Left ventricle myocardium inferior (tissue), 1 donor: Measurements from ENCODE around the gene BPI. TPM values are rescaled to one million over a fixed set of nuclear protein-coding genes. Genes with fewer than 3 reads are reported as not detected.
"Not testable (repeated sequence)": the region's sequence is repeated elsewhere in the genome, so short reads cannot be mapped to it uniquely, and the experiment has no call there.

Source experiments
- DNase-seq: peaks from one replicate; pipeline ENCODE4 v3.0.0-alpha.2; 2020
- H3K27ac ChIP-seq: fragments of 200-600 bp; replicated peaks from 2 replicates; pipeline ENCODE4 v1.8.0; 2021
- H3K27me3 ChIP-seq: fragments of 200-600 bp; 2 replicates; pipeline ENCODE4 v1.8.0; 2021; ENCODE audit warnings: low read depth
- H3K36me3 ChIP-seq: fragments of 200-600 bp; 2 replicates; pipeline ENCODE4 v1.8.0; 2021
- H3K4me1 ChIP-seq: fragments of 200-600 bp; 2 replicates; pipeline ENCODE4 v1.8.0; 2021
- H3K4me3 ChIP-seq: fragments of 200-600 bp; 2 replicates; pipeline ENCODE4 v1.8.0; 2021; ENCODE audit warnings: mild to moderate bottlenecking, moderate library complexity
- H3K9me3 ChIP-seq: fragments of 200-600 bp; replicated peaks from 2 replicates; pipeline ENCODE4 v1.8.0; 2021
- intact Hi-C: fragments of 100-400 bp; cut with micrococcal nuclease; formaldehyde crosslinking; loops from one replicate; pipeline ENCODE4 v1.11.0; 2022
- total RNA-seq: library from RNA; stranded (reverse); fragmentation: NEBNext Ultra II Directional; extraction: Animal tissue kit (Norgen Biotek cat#: 25700); gene quantifications from one replicate; pipeline ENCODE4 v1.2.1, GENCODE V29; 2021
- TF ChIP-seq, protein P1 (sequence below): fragments of 200-600 bp; IDR thresholded peaks from 2 replicates; pipeline ENCODE4 v1.8.0; 2021; ENCODE audit warnings: antibody characterized with exemption, mild to moderate bottlenecking, borderline replicate concordance
- donor health status: DM: no; HTN: yes; CAD: no; lungs with severe emphysema.

The BPI gene
- total RNA-seq, 1 donor from 2014 or later: not detected

DNA sequence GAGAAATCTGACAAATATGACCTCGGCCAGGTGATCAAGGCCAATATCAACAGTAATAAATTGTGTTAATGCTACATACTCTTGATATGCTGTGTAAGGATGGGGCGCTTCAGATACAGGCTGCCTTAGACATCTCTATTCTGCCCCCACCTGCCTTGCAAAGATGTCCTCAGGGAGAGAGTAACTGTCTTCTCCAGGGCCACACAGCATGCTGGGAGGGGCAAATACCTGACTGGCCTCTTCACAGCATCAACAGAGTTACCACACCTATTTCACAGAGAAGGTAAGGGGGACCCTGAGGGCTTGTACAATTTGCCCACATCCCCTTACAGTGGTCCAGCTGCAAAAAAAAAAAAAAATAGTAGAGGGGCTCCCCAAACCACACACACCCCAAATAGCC, 26.3 kb upstream of the BPI start:
- intact Hi-C loops: no loop called here
- Histone ChIP-seq H3K27ac (no peak overlapping the region), H3K9me3 (peaks cover 10% of the 10 kb centered on the region), H3K36me3 (no peaks in the 10 kb centered on the region), H3K4me3 (no peak overlapping the region), H3K27me3 (no peaks in the 10 kb centered on the region), H3K4me1 (no peaks in the 10 kb centered on the region)
- DNase-seq: no peak
- TF ChIP-seq, protein P1, sequence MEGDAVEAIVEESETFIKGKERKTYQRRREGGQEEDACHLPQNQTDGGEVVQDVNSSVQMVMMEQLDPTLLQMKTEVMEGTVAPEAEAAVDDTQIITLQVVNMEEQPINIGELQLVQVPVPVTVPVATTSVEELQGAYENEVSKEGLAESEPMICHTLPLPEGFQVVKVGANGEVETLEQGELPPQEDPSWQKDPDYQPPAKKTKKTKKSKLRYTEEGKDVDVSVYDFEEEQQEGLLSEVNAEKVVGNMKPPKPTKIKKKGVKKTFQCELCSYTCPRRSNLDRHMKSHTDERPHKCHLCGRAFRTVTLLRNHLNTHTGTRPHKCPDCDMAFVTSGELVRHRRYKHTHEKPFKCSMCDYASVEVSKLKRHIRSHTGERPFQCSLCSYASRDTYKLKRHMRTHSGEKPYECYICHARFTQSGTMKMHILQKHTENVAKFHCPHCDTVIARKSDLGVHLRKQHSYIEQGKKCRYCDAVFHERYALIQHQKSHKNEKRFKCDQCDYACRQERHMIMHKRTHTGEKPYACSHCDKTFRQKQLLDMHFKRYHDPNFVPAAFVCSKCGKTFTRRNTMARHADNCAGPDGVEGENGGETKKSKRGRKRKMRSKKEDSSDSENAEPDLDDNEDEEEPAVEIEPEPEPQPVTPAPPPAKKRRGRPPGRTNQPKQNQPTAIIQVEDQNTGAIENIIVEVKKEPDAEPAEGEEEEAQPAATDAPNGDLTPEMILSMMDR: no peak

DNA sequence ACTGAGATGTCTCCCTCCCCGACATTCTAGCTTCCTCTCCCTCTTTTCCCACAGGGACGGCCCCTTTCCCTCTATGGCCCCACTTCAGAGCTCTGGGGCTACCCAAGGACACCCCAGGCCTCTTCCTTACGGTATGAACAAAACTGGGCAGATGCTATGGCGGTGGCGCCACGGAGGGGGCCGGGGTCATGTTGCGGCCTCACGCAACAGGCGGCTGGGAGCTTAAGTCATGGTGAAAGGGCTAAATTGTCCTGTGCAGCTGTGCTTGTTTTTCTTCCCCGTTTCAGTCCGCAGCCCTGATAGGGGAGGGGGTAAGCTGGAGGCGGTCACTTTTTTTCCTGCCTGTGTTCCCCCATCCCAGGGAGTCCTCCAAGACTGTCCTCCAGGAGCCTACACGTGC, 25.8 kb upstream of the BPI start:
- Histone ChIP-seq H3K27ac (no peak overlapping the region), H3K36me3 (no peaks in the 10 kb centered on the region), H3K27me3 (no peaks in the 10 kb centered on the region), H3K9me3 (peaks cover 10% of the 10 kb centered on the region), H3K4me1 (no peaks in the 10 kb centered on the region), H3K4me3 (no peak overlapping the region)
- intact Hi-C loops: no loop called here
- DNase-seq: no peak
- TF ChIP-seq, protein P1: no peak

DNA sequence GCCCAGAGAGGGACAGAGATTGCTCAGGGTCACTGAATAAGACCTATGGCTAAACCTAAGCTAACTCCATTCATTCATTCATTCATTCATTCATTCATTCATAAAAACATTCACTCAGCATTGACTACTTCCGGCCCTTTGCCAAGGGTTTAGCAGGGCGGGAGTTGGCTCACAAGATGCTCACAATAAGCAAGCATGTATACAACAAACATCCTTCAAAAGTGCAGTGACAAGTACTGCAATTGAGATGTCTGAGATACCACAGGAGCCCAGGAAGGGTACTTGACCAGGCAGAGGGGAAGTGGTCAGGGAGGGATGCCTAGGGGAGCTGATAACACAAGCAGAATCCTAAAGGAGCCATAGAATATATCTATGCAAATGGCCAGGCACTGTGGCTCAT, 25.2 kb upstream of the BPI start:
- no peaks in the 10 kb centered on the region for H3K36me3 ChIP-seq
- no peaks in the 10 kb centered on the region for H3K4me1 ChIP-seq
- H3K9me3 ChIP-seq: peaks cover 10% of the 10 kb centered on the region
- H3K27me3 ChIP-seq: no peaks in the 10 kb centered on the region
- TF ChIP-seq, protein P1: no peak
- H3K27ac ChIP-seq: no peak overlapping the region
- intact Hi-C loops: no loop called here
- DNase-seq: no peak
- H3K4me3 ChIP-seq: no peak overlapping the region

DNA sequence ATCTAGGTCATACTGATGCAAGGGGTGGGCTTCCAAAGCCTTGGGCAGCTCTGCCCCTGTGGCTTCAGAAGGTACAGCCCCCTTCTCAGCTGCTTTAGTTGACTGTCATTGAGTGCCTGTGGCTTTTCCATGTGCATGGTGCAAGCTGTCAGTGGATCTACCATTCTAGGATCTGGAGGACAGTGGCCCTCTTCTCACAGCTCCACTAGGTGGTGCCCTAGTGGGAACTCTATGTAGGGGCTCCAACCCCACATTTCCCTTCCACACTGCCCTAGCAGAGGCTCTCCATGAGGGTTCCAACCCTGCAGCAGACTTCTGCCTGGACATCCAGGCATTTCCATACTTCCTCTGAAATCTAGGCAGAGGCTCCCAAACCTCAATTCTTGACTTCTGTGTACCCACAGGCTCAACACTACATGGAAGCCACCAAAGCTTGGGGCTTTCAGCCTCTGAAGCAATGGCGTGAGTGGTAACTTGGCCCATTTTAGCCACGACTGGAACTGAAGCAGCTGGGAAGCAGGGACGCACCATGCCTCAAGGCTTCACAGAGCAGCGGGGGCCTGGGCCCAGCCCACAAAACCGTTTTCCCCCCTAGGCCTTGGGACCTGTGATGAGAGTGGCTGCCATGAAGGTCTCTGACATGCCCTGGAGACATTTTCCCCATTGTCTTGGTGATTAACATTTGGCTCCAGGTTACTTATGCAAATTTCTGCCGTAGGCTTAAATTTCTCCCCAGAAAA, 22.6 kb upstream of the BPI start:
- H3K27ac ChIP-seq, H3K9me3 ChIP-seq, DNase-seq, H3K36me3 ChIP-seq, H3K4me3 ChIP-seq, H3K4me1 ChIP-seq, intact Hi-C loops, H3K27me3 ChIP-seq: not testable (repeated sequence)

DNA sequence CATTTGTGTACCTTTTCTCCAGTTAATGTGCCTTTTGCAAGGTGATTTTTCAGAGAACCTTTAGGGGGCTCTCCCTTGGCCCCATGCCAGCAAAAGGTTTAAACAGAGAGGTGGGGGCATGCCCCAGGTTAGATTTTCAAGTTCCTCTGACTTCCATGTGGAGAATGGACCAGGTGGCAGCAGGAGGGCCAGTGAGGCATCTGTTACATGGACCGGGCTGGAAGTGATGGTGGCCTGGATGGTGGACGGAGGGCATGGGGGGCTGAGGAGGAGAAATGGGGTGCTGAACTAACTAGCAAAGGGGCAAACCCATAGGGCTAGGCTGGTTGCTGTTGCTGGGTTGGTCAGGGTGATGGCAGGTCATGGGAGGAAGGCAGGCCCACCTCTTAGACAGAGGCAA, 20.7 kb upstream of the BPI start:
- H3K27ac ChIP-seq: no peak overlapping the region
- DNase-seq: no peak
- intact Hi-C loops: no loop called here
- H3K4me1 ChIP-seq: no peaks in the 10 kb centered on the region
- H3K4me3 ChIP-seq: no peak overlapping the region
- no peaks in the 10 kb centered on the region for H3K9me3 ChIP-seq
- H3K36me3 ChIP-seq: no peaks in the 10 kb centered on the region
- TF ChIP-seq, protein P1: no peak
- no peaks in the 10 kb centered on the region for H3K27me3 ChIP-seq

DNA sequence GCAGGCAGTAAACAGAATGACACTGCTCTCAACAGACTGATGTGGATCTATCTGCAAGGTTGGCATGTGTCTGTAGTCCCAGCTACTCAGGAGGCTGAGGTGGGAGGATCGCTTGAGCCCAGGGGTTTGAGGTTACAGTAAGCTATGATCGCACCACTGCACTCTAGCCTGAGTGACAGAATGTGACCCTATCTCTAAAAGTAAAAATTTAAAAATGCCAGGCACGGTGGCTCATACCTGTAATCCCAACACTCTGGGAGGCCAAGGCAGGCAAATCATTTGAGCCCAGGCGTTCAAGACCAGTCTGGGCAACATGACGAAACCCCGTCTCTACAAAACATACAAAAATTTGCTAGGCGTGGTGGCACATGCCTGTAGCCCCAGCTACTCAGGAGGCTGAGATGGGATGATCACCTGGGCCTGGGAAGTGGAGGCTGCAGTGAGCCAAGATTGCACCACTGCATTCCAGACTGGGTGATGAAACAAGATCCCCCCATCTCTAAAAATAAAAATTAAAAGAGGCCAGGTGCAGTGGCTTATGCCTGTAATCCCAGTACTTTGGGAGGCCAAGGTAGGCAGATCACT, 19.8 kb upstream of the BPI start:
- H3K27me3 ChIP-seq, H3K27ac ChIP-seq, H3K4me1 ChIP-seq, H3K9me3 ChIP-seq, intact Hi-C loops, H3K4me3 ChIP-seq, H3K36me3 ChIP-seq, DNase-seq: not testable (repeated sequence)
